Panc1 (cell line): ENCODE data around the gene ADGRL3. TPM values are rescaled to one million over a fixed set of nuclear protein-coding genes. Genes with fewer than 3 reads are reported as not detected.

ENCODE experiments used
- ATAC-seq: fragments of 200-7000 bp; cut with Tn5 transposase; 2 replicates; pipeline ENCODE4 v1.9.1; 2020; ENCODE audit warnings: mild to moderate bottlenecking, moderate library complexity
- BruUV-seq: library from RNA; stranded (reverse); fragments of 400-500 nt; replicated peaks from 2 replicates; lab custom pipeline; 2021; lab: Mats Ljungman, UMichigan
- CTCF ChIA-PET: fragments of 300-600 bp; sonication (Branson Sonifier 250); formaldehyde crosslinking; loops from one replicate; lab custom pipeline; 2022; ENCODE audit warnings: antibody characterized with exemption; lab: Charles Lee
- POLR2A ChIA-PET: fragments of 300-600 bp; sonication (Branson Sonifier 250); formaldehyde crosslinking; loops from one replicate; lab custom pipeline; 2022; ENCODE audit warnings: antibody characterized with exemption; lab: Charles Lee
- DNase-seq: peaks from one replicate; pipeline ENCODE4 v3.0.0-alpha.2; 2010; ENCODE audit warnings: low read depth, low spot score
- H3K27ac ChIP-seq: 2 replicates; pipeline ENCODE4 v1.5.1; 2011; ENCODE audit warnings: mild to moderate bottlenecking, low read length, inconsistent platforms
- H3K27me3 ChIP-seq: fragments of 200-500 bp; sonication (Bioruptor generic); 2 replicates; pipeline ENCODE4 v1.6.0; 2014; ENCODE audit warnings: low read length, inconsistent platforms; ENCODE audit not compliant: control insufficient read depth, insufficient read depth
- H3K36me3 ChIP-seq: fragments of 200-500 bp; sonication (Bioruptor generic); 2 replicates; pipeline ENCODE4 v1.5.1; 2014; ENCODE audit warnings: inconsistent platforms, mild to moderate bottlenecking, low read length, moderate library complexity; ENCODE audit not compliant: control insufficient read depth, insufficient read depth
- H3K4me1 ChIP-seq: 2 replicates; pipeline ENCODE4 v1.5.1; 2011; ENCODE audit warnings: inconsistent platforms, mild to moderate bottlenecking, low read length, moderate library complexity; ENCODE audit not compliant: control insufficient read depth, insufficient read depth
- H3K4me3 ChIP-seq, 2 experiments: 2 replicates each; pipeline ENCODE4 v1.5.1; 2011 to 2012; ENCODE audit warnings: low read depth in 2 of 2, low read length in 2 of 2, mild to moderate bottlenecking in 2 of 2, inconsistent platforms in 1 of 2, moderate library complexity in 1 of 2
- H3K9me3 ChIP-seq: fragments of 200-500 bp; sonication (Bioruptor generic); 2 replicates; pipeline ENCODE4 v1.5.1; 2014; ENCODE audit warnings: low read depth, mild to moderate bottlenecking, inconsistent platforms, low read length, moderate library complexity; ENCODE audit not compliant: control insufficient read depth, insufficient read depth
- POLR2AphosphoS5 ChIP-seq: IDR thresholded peaks from 2 replicates; pipeline ENCODE4 v1.6.1; 2012; ENCODE audit warnings: mild to moderate bottlenecking, low read depth, low read length, moderate library complexity
- REST ChIP-seq, 2 experiments: IDR thresholded peaks; 2 replicates each; pipeline ENCODE4 v1.6.1; 2011 to 2012; ENCODE audit warnings: low read depth in 2 of 2, control low read depth in 1 of 2, low read length in 1 of 2, mild to moderate bottlenecking in 1 of 2, moderate library complexity in 1 of 2; ENCODE audit not compliant: insufficient read depth in 1 of 2
- SIN3A ChIP-seq: IDR thresholded peaks from 2 replicates; pipeline ENCODE4 v1.6.1; 2012; ENCODE audit warnings: low read depth, mild to moderate bottlenecking, low read length, moderate library complexity, borderline replicate concordance; ENCODE audit not compliant: insufficient read depth
- TCF7L2 ChIP-seq: IDR thresholded peaks from 2 replicates; pipeline ENCODE4 v1.6.1; 2011; ENCODE audit warnings: mild to moderate bottlenecking, low read depth, low read length, inconsistent platforms
- in situ Hi-C: cut with HindIII; loops from 2 replicates; pipeline ENCODE4 v1.10.0; 2016; ENCODE audit warnings: low sequenced_read_pairs, low pct_unique_long_range_greater_than_20kb
- intact Hi-C: fragments of 100-400 bp; cut with micrococcal nuclease; formaldehyde crosslinking; loops from one replicate; pipeline ENCODE4 v1.10.0; 2022; ENCODE audit not compliant: unreplicated experiment
- total RNA-seq: library from RNA; stranded (reverse); gene quantifications from one replicate; pipeline ENCODE4 v1.2.1, GENCODE V29; 2021; ENCODE audit not compliant: unreplicated experiment
- TF ChIP-seq, protein P1 (sequence below): fragments of 450-650 bp; IDR thresholded peaks from 2 replicates; pipeline ENCODE4 v1.5.1; 2017; ENCODE audit warnings: mild to moderate bottlenecking

The ADGRL3 gene
- total RNA-seq, 1 experiment from 2014 or later, result 0.23 TPM

GRCh38 chr4:61827907-61828391 lies 627.8 kb downstream of the ADGRL3 start:
- ChIA-PET CTCF (no interaction called here), POLR2A (no interaction called here)
- in situ Hi-C loops, result no loop called here
- no peak for TF ChIP-seq TCF7L2
- TF ChIP-seq POLR2AphosphoS5, result no peak
- TF ChIP-seq SIN3A, result no peak
- TF ChIP-seq, protein P1, sequence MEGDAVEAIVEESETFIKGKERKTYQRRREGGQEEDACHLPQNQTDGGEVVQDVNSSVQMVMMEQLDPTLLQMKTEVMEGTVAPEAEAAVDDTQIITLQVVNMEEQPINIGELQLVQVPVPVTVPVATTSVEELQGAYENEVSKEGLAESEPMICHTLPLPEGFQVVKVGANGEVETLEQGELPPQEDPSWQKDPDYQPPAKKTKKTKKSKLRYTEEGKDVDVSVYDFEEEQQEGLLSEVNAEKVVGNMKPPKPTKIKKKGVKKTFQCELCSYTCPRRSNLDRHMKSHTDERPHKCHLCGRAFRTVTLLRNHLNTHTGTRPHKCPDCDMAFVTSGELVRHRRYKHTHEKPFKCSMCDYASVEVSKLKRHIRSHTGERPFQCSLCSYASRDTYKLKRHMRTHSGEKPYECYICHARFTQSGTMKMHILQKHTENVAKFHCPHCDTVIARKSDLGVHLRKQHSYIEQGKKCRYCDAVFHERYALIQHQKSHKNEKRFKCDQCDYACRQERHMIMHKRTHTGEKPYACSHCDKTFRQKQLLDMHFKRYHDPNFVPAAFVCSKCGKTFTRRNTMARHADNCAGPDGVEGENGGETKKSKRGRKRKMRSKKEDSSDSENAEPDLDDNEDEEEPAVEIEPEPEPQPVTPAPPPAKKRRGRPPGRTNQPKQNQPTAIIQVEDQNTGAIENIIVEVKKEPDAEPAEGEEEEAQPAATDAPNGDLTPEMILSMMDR, result no peak
- TF ChIP-seq REST (IDR thresholded peaks at IDR 0.05; ENCODE audit: insufficient read depth in 1 of 2, low read depth in 2 of 2, low read length in 1 of 2), result no peak
- ATAC-seq (no peak), DNase-seq (no peak)
- BruUV-seq, result no TSS peak
- no peak overlapping the region for H3K27ac ChIP-seq
- intact Hi-C loops, result no loop called here
- H3K36me3 ChIP-seq, result no peaks in the 10 kb centered on the region
- H3K4me1 ChIP-seq, result no peaks in the 10 kb centered on the region
- no peaks in the 10 kb centered on the region for H3K9me3 ChIP-seq
- no peaks in the 10 kb centered on the region for H3K27me3 ChIP-seq
- no peak overlapping the region for H3K4me3 ChIP-seq

DNA sequence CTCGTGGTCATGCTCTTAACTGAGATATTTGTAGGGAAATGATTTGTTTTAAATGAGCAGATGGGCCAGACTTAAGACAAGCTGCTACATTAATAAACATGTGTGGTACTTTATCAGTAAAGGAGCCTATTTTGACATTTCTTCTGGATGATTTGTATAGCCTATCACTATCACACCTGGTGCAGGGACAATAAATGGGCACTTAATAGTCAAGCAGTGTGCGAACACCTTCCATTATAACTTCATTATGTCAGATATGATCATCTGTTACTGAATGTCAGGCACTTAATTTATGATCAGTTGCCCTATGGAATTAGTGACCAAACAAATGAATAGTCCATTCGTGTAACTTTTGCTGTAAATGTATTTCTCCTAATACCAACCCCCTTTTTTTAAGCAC lies 628.8 kb downstream of the ADGRL3 start:
- Histone ChIP-seq H3K27me3 (no peaks in the 10 kb centered on the region), H3K9me3 (no peaks in the 10 kb centered on the region), H3K4me1 (no peaks in the 10 kb centered on the region), H3K4me3 (no peak overlapping the region), H3K36me3 (no peaks in the 10 kb centered on the region), H3K27ac (no peak overlapping the region)
- ATAC-seq (no peak), DNase-seq (no peak)
- in situ Hi-C loops (no loop called here), intact Hi-C loops (no loop called here)
- TF ChIP-seq SIN3A (no peak), REST (IDR thresholded peaks at IDR 0.05; ENCODE audit: insufficient read depth in 1 of 2, low read depth in 2 of 2, low read length in 1 of 2) (no peak), TCF7L2 (no peak), POLR2AphosphoS5 (no peak)
- TF ChIP-seq, protein P1, result no peak
- BruUV-seq, result no TSS peak
- ChIA-PET CTCF (no interaction called here), POLR2A (no interaction called here)
